ENCODE data around the gene OR8G1. TPM values are rescaled to one million over a fixed set of nuclear protein-coding genes. Genes with fewer than 3 reads are reported as not detected.
"Not testable (repeated sequence)": the region's sequence is repeated elsewhere in the genome, so short reads cannot be mapped to it uniquely, and the experiment has no call there.

Gene OR8G1
- total RNA-seq, 1 donor from 2014 or later = not detected

DNA sequence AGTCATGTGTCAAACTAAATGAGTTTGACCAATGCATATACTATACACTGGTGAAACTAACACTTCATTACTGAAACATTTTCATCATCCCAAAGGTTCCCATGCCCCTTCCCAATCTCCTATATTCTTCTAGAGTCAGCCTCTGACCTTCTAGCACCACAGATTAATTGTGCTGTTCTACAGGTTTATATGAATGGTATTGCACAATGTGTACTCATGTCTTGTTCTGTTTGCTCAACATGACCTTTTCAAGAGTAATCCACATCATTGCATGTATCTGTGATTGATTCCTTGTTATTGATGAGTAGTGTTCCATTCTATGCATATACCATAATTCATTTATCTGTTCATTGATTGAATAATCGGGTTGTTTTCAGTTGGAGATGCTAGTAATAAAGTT is 7.5 kb upstream of the OR8G1 start:
- intact Hi-C loops (cut with micrococcal nuclease) = no loop called here

DNA sequence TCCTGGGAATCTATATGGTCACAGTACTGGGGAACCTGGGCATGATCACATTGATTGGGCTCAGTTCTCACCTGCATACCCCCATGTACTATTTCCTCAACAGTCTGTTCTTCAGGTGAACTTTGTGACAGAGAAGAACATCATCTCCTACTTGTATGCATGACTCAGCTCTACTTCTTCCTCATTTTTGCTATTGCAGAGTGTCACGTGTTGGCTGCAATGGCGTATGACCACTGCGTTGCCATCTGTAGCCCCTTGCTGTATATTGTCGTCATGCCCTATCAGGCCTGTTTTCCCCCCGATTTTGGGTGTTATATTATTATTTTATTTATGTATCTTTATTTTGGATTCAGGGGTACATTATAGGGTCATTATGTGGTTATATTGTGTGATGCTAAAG is 2.4 kb upstream of the OR8G1 start:
- intact Hi-C loops (cut with micrococcal nuclease) = no loop called here

DNA sequence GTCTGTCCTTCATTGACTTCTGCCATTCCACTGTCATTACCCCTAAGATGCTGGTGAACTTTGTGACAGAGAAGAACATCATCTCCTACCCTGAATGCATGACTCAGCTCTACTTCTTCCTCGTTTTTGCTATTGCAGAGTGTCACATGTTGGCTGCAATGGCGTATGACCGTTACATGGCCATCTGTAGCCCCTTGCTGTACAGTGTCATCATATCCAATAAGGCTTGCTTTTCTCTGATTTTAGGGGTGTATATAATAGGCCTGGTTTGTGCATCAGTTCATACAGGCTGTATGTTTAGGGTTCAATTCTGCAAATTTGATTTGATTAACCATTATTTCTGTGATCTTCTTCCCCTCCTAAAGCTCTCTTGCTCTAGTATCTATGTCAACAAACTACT is 9.0 kb downstream of the OR8G1 start:
- intact Hi-C loops (cut with micrococcal nuclease) = not testable (repeated sequence)

DNA sequence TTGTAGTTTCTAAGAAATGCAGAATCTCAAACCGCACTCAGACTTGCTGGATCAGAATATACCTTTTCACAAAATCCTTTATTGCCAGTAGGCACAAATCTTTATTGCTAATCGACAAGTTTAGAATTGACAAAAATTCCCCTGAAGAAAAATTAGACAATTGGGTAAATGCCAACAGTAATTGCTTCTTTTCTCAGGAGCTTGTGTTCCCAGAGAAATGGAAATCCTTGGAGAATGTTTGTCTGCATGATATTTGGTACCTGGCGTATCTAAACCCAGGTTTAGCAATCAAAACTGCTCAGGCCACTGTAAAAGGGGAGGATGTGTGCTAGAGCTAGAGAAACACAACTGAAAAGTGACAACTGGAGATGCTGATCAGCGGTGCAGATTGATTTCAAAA is 15.2 kb downstream of the OR8G1 start, which contains the start of gene OR8G5:
OR8G5 (plus strand) TSS at position 301 of the 400 bp plus-strand sequence. CDS start 8,556 bp downstream, outside the sequence.
- intact Hi-C loops (cut with micrococcal nuclease) = no loop called here

DNA sequence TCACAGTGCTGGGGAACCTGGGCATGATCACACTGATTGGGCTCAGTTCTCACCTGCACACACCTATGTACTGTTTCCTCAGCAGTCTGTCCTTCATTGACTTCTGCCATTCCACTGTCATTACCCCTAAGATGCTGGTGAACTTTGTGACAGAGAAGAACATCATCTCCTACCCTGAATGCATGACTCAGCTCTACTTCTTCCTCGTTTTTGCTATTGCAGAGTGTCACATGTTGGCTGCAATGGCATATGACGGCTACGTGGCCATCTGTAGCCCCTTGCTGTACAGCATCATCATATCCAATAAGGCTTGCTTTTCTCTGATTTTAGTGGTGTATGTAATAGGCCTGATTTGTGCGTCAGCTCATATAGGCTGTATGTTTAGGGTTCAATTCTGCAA is 24.1 kb downstream of the OR8G1 start:
- intact Hi-C loops (cut with micrococcal nuclease) = not testable (repeated sequence)

DNA sequence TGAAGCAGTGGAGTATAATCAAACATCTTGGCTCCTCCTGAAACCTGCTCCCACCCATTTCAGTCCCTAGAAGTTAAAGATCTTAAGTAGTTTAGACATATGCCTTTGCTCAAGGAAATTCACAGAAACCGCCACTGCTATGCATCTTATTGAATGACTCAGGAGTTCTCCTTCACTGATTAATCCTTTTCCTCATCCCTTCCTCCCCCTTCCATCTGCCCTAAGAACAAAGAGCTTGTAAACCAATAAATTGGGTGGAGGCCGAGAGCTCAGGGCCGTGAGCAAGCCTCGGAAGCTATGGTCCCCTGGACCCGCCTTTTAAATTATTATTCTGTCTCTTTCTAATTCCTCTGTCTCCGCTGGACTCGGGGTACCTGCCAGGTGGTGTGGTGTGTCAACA is 30.0 kb downstream of the OR8G1 start:
- intact Hi-C loops (cut with micrococcal nuclease) = not testable (repeated sequence)

DNA sequence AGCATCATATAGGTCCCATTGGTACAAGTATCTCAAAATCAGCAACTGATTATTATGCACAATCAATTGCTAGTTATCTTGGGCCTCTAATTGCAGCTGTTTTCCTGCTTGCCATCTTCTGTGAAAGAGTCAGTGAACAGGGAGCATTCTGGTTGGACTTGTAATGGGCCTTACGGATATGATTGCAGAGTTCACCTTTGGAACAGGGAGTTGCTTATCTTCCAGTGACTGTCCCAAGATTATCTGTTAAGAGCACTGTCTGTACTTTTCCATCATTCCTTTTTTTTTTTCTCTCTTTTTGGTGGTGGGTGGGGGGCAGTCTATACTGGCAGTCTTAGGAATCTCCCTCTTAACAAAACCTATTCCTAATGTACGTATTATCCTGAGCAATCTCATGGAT is 33.1 kb downstream of the OR8G1 start:
- intact Hi-C loops (cut with micrococcal nuclease) = no loop called here

DNA sequence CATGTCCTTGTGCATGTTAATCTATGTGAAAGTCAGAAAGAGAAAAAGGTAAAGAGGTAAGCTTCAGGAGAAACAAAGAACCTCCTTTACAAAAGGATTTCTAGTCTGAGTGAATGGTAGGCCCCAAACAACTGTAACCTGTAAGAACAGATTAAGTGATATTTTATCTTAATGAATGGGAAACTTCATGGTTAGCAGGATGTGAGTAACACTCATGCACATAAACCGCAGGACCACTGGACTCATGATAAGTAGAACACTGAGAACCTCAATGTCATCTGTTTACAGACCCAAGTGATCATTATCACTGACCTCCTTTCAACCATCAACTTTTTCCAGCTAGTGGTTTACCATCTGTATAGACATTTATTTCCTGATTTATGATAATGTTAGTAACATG is 35.2 kb downstream of the OR8G1 start:
- intact Hi-C loops (cut with micrococcal nuclease) = loop anchor here (2.0 kb wide), 1 partner anchor 205 kb away; no protein-coding TSS in a partner anchor

DNA sequence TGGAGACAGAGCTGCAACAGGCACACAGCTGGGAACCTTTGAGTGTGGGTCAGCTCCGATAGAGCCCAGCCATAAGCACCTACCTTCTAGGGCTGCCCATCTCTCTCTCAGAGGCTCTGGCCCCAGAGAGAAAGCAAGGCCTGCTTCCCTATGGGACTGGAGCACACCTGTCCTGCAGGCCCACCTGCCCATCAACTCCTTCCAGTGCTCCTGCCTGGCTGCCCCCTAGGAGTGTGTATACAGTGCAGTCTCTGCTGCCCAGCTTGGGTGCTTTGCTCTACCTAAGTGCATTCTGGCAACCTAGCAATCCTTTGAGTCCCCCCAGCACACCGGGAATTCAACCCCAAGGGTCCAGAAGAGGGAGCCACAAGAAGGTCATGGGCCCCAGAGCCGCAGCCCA is 36.3 kb downstream of the OR8G1 start:
- intact Hi-C loops (cut with micrococcal nuclease) = loop anchor here (2.0 kb wide), 1 partner anchor 206 kb away; no protein-coding TSS in a partner anchor

DNA sequence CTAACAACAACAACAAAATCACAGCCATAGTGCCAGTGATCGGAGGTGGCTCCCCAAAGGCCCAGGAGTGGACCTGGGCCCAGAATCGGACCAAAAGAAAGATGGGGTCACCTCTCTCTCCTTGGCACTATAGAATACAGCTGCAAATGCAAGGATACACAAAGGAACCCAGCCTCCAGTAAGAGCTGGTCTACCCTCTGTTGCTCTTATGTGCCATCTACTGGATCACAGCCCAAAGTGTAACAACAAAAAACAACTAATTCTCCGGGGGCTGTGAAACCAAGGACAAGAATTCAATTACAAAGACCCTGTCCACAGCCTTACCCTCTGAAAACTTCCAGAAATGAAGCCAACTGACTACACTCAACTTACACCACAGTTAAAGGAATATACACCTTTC is 36.9 kb downstream of the OR8G1 start:
- intact Hi-C loops (cut with micrococcal nuclease) = loop anchor here (2.0 kb wide), 1 partner anchor 207 kb away; no protein-coding TSS in a partner anchor

DNA sequence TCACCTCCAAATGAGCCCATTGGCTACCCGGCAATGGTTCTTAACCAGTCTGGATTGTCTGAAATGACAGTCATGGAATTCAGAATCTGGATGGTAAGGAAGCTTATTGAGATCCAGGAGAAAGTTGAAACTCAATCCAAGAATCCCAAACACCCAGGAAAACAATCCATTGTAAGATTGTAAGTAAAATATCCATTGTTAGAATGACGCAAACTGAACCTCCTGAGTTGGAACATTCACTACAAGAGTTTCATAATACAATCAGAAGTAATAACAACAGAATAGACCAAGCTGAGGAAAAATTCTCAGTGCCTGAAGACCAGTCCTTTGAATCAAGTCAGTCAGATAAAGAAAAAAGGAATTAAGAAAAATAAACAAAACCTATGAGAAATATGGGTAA is 37.4 kb downstream of the OR8G1 start:
- intact Hi-C loops (cut with micrococcal nuclease) = no loop called here

DNA sequence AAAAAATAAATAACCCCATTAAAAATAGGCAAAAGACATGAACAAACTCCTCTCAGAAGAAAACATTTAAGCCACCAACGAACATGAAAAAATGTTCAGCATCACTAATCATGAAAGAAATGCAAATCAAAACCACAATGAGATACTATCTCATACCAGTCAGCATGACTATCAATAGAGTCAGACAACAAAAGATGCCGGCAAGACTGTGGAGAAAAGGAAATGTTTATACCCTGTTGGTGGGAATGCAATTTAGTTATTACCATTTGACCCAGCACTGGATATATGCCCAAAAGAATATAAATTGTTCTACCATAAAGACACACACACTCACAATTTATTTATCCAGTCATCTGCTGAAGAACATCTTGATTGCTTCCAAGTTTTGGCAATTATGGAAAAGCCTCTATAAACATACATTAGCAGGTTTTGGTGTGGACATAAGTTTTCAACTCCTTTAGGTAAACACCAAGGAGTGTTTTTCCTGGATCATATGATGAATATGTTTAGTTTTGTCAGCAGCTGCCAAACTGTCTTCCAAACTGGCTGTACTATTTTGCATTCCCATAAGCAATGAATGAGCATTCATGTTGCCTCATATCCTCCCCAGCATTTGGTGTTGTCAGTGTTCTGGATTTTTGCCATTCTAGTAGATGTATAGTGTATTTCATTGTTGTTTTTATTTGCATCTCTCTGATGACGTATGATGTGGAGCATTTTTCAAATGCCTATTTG is 44.9 kb downstream of the OR8G1 start:
- intact Hi-C loops (cut with micrococcal nuclease) = no loop called here

DNA sequence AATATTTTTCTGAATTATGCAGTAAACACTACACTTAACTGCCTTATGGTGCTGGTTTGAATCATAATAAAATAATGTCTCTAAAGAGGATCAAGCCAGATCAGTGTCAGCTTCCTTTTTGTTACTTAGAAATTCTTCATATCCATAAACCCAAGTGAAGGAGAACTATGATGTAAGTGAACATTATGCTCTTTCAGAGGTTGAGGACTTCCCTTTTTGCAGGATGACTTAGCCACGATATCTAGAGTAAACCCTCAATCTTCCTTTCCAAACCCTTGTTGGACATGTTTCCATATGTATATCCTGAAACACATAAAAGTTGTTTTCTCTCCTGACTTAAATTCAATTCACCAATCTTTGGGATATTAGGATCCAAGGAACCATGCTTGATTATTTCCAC is 53.8 kb downstream of the OR8G1 start:
- intact Hi-C loops (cut with micrococcal nuclease) = no loop called here

DNA sequence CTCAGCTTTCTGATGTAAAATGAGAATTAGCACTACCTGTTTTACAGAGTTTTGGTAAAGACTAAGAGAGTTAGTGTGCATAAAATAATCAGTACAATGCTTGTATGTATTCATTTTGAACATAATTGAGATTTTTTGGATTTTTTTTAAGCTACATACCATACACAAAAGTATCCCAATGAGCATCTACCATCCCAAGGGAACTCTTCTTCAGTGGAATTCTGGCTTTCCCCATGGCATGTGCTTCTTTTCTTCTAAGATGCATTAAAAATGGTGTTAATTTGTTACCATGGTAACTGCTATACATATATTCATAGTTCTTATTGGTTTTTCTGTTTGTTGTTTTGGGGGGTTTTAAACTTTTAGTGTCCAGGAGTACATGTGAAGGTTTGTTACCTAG is 55.1 kb downstream of the OR8G1 start:
- intact Hi-C loops (cut with micrococcal nuclease) = no loop called here

DNA sequence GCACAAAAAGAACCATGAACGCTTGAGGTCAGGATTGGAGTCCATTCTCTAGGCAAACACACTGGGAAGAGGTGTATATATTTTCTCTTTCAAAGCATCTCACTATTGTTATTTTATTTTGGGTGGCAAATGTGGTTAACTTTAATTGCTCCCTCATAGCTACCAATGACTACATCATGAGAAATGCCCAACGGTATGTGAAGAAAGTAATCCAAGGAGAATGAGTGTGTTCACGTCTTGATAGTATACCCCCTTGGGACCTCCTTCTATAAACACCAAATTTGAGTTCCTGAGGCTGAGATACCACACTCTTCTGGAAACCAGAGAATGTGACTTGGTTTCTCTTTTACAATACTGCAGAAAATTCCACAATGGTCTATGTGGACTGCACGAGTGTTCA is 57.0 kb downstream of the OR8G1 start:
- intact Hi-C loops (cut with micrococcal nuclease) = no loop called here

DNA sequence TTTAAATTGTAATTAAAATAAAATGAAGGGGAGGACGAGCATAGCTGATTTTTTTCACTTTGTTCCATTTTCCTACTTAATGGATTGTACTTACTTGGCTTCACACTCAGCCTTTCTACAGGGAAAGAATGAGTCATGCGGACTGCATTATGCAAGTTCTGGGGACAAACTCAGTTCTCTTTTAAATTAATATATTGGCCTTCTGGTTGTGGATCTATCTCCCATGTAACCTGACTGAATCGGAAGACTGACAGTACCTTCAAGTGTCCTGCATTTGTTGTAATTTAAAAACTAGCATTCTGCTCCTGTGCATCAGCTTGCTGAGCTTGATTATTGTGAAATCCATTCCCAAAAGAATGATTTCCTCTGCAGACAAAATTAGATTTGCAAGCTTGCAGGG is 60.7 kb downstream of the OR8G1 start:
- intact Hi-C loops (cut with micrococcal nuclease) = no loop called here

DNA sequence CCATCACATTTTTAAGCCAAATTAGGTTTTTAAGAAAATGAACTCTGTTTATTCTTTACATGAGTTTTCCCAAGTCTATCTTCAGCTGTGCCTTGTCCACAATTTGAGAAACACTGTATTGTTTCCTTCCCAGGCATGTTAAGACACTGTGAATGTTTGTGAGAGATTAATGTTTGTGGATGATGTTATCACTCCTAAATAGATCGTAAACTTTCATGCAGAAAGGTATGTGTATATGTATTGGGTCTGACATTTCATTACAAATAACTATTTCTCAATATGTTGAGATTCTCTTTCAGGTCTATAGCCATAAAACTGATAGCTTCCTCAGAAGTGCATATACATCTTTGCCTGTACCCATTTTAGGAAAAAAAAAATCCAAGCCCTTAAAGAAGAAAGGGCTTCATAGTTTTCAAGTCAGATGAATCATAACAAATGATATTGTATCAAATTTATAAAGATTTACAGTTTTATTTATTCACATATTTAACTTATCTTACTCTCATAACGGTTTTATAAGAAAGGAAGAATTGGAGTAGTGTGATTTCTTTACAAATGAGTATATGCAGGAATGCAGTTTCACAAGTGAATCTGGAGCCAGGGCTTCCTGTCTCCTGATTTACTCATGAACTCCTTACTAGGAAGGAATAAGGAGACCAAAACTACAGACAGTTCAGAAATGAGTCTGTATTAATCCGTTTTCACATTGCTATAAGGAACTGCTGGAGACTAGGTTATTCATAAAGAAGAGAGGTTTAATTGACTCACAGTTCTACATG is 61.6 kb downstream of the OR8G1 start:
- intact Hi-C loops (cut with micrococcal nuclease) = no loop called here

Other genes with a start within 250 kb of the OR8G1 start
- gene OR10G6, start 245.9 kb upstream of the OR8G1 start, total RNA-seq = not detected in 2 replicates
- not detected in 2 replicates for gene OR10G4, start 228.1 kb upstream of the OR8G1 start, total RNA-seq
- not detected in 2 replicates for gene OR10G9, start 218.1 kb upstream of the OR8G1 start, total RNA-seq
- gene OR10G8, start 214.3 kb upstream of the OR8G1 start, total RNA-seq = not detected in 2 replicates
- not detected in 2 replicates for gene OR10G7, start 199.8 kb upstream of the OR8G1 start, total RNA-seq
- 4.3 and 4.5 TPM in 2 replicates for gene VWA5A, start 125.6 kb upstream of the OR8G1 start, total RNA-seq
- gene OR10D3, start 57.8 kb upstream of the OR8G1 start, total RNA-seq = not detected in 2 replicates
- gene OR8G5, start 15.3 kb downstream of the OR8G1 start, total RNA-seq = not detected in 2 replicates
- gene OR8D1, start 72.9 kb downstream of the OR8G1 start, total RNA-seq = not detected in 2 replicates
- not detected in 2 replicates for gene OR8D2, start 79.1 kb downstream of the OR8G1 start, total RNA-seq
- not detected in 2 replicates for gene OR8B2, start 143.4 kb downstream of the OR8G1 start, total RNA-seq
- not detected in 2 replicates for gene OR8B3, start 157.9 kb downstream of the OR8G1 start, total RNA-seq
- not detected in 2 replicates for gene OR8B4, start 183.8 kb downstream of the OR8G1 start, total RNA-seq
- gene OR8B8, start 204.6 kb downstream of the OR8G1 start, total RNA-seq = not detected in 2 replicates

Measured in T-helper 2 cell treated with Interferon-gamma antibody and Interleukin-4, amounts not matched to agents 100 ng/mL and 5 ng/mL, for 36 hours (primary cell).